Hepatocyte (in vitro differentiated cells): ENCODE results near the gene NR1D2. TPM values are rescaled to one million over a fixed set of nuclear protein-coding genes. Genes with fewer than 3 reads are reported as not detected.

Experiments used
- DNase-seq: peaks from one replicate; pipeline ENCODE4 v3.0.0-alpha.2; 2016; ENCODE audit warnings: low spot score
- H2AFZ ChIP-seq: fragments of 200-600 bp; sonication (generic); 2 replicates; pipeline ENCODE4 v1.6.0; 2016; ENCODE audit warnings: antibody characterized with exemption, mild to moderate bottlenecking
- H3K27ac ChIP-seq: fragments of 200-600 bp; sonication (generic); 2 replicates; pipeline ENCODE4 v1.5.1; 2016; ENCODE audit warnings: mild to moderate bottlenecking
- H3K27me3 ChIP-seq: fragments of 200-600 bp; sonication (generic); 2 replicates; pipeline ENCODE4 v1.6.1; 2016
- H3K36me3 ChIP-seq: fragments of 200-600 bp; sonication (generic); replicated peaks from 2 replicates; pipeline ENCODE4 v1.5.1; 2016; ENCODE audit warnings: low read depth; ENCODE audit not compliant: insufficient read depth
- H3K4me1 ChIP-seq: fragments of 200-600 bp; sonication (generic); 2 replicates; pipeline ENCODE4 v1.5.1; 2016; ENCODE audit warnings: mild to moderate bottlenecking, moderate library complexity; ENCODE audit not compliant: insufficient read depth
- H3K4me2 ChIP-seq: fragments of 200-600 bp; sonication (generic); 2 replicates; pipeline ENCODE4 v1.6.0; 2016
- H3K4me3 ChIP-seq: fragments of 200-600 bp; sonication (generic); 2 replicates; pipeline ENCODE4 v1.5.1; 2016; ENCODE audit warnings: mild to moderate bottlenecking
- H3K79me2 ChIP-seq: fragments of 200-600 bp; sonication (generic); 2 replicates; pipeline ENCODE4 v1.6.0; 2017; ENCODE audit warnings: mild to moderate bottlenecking
- H3K9me2 ChIP-seq: fragments of 200-600 bp; sonication (generic); replicated peaks from 2 replicates; pipeline ENCODE4 v1.6.0; 2017; ENCODE audit warnings: mild to moderate bottlenecking; ENCODE audit not compliant: insufficient read depth
- H3K9me3 ChIP-seq: fragments of 200-600 bp; sonication (generic); 2 replicates; pipeline ENCODE4 v1.5.1; 2016; ENCODE audit warnings: low read depth, mild to moderate bottlenecking
- H4K20me1 ChIP-seq: fragments of 200-600 bp; sonication (generic); 2 replicates; pipeline ENCODE4 v1.6.0; 2016; ENCODE audit warnings: mild to moderate bottlenecking; ENCODE audit not compliant: insufficient read depth, poor library complexity, severe bottlenecking
- EZH2 ChIP-seq: fragments of 200-600 bp; sonication (generic); IDR thresholded peaks from 2 replicates; pipeline ENCODE4 v1.6.1; 2016; ENCODE audit warnings: antibody characterized with exemption, mild to moderate bottlenecking, borderline replicate concordance
- EZH2phosphoT487 ChIP-seq: fragments of 200-600 bp; sonication (generic); IDR thresholded peaks from one replicate; pipeline ENCODE4 v1.6.1; 2018; ENCODE audit warnings: antibody characterized with exemption, mild to moderate bottlenecking, low read depth, moderate library complexity; ENCODE audit not compliant: unreplicated experiment, severe bottlenecking
- WGBS: methylation state at CpG from one replicate; pipeline ENCODE4 v1.1.6; 2016; ENCODE audit warnings: low lambda C conversion rate; ENCODE audit errors: missing lambda C conversion rate; 5-methylcytosine and 5-hydroxymethylcytosine counted together
- polyA plus RNA-seq: library from polyadenylated mRNA; unstranded; fragments of >200 nt; fragmentation: Nextera tagmentation; extraction: Ambion mirVana; gene quantifications from 2 replicates; pipeline ENCODE4 v1.2.1, GENCODE V29; 2016
- total RNA-seq: library from RNA; depleted of rRNA; stranded (reverse); fragments of >200 nt; gene quantifications from 2 replicates; pipeline ENCODE4 v1.2.3, GENCODE V29; 2014
- TF ChIP-seq, protein P1 (sequence below): fragments of 200-600 bp; sonication (generic); IDR thresholded peaks from 2 replicates; pipeline ENCODE4 v1.5.1; 2016; ENCODE audit warnings: antibody characterized with exemption, mild to moderate bottlenecking; ENCODE audit not compliant: poor library complexity

The NR1D2 gene
- total and polyA plus RNA-seq, 2 experiments from 2014 or later = 6.8 to 18.3 TPM

DNA sequence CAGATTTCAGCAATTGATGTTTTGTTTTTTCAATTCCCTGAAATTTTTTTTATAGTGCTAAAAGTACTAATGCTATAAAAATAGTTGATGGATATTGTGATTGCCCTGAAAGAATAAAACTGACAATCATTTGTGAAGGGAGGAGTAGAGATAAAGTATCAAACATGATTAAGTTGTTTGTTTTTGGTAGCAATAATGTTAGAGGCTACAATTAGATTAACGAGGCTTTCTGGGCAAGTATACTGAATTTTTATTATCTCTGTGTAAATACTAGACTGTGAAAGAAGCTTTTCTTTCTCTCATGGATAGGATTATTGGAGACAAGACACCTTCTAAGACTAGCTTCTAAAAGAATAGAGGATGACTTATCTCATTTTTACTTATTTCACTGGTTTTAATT lies 15.6 kb downstream of the NR1D2 start:
- H3K27me3 ChIP-seq = no peaks in the 10 kb centered on the region
- peaks cover 4% of the 10 kb centered on the region for H3K79me2 ChIP-seq
- H3K27ac ChIP-seq = no peak overlapping the region
- no peak overlapping the region for H3K4me2 ChIP-seq
- no peaks in the 10 kb centered on the region for H3K9me2 ChIP-seq
- TF ChIP-seq EZH2phosphoT487 (no peak), EZH2 (no peak)
- TF ChIP-seq, protein P1, sequence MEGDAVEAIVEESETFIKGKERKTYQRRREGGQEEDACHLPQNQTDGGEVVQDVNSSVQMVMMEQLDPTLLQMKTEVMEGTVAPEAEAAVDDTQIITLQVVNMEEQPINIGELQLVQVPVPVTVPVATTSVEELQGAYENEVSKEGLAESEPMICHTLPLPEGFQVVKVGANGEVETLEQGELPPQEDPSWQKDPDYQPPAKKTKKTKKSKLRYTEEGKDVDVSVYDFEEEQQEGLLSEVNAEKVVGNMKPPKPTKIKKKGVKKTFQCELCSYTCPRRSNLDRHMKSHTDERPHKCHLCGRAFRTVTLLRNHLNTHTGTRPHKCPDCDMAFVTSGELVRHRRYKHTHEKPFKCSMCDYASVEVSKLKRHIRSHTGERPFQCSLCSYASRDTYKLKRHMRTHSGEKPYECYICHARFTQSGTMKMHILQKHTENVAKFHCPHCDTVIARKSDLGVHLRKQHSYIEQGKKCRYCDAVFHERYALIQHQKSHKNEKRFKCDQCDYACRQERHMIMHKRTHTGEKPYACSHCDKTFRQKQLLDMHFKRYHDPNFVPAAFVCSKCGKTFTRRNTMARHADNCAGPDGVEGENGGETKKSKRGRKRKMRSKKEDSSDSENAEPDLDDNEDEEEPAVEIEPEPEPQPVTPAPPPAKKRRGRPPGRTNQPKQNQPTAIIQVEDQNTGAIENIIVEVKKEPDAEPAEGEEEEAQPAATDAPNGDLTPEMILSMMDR = no peak
- no peak overlapping the region for H3K4me3 ChIP-seq
- no peak overlapping the region for H2AFZ ChIP-seq
- H3K9me3 ChIP-seq = no peaks in the 10 kb centered on the region
- no peaks in the 10 kb centered on the region for H3K36me3 ChIP-seq
- WGBS = 51% methylated on average over 1 of the region's 1 CpG
- no peaks in the 10 kb centered on the region for H4K20me1 ChIP-seq
- H3K4me1 ChIP-seq = peaks cover 7% of the 10 kb centered on the region
- no peak for DNase-seq

DNA sequence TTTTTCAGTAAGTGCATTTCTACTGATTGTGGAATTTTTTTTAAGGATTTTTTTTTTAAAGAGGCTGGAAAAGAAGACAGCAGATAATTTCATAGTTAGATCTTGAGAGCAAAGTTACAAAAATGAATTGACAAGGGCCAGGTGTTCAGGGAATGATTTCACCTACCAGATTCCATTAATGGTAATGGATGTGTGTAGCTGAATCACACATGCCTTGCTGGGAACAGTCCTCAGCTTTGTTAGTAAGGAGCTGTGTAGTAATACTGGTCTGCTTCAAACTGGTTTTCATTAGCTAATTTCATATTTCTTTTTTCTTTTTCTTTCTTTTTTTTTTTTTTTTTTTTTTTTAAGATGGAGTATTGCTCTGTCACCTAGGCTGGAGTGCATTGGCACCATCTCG lies 16.0 kb downstream of the NR1D2 start:
- TF ChIP-seq EZH2 (no peak), EZH2phosphoT487 (no peak)
- TF ChIP-seq, protein P1 = no peak
- Histone ChIP-seq H3K4me2 (no peak overlapping the region), H3K9me3 (no peaks in the 10 kb centered on the region), H3K36me3 (no peaks in the 10 kb centered on the region), H3K79me2 (peaks cover 2% of the 10 kb centered on the region), H3K4me3 (no peak overlapping the region), H4K20me1 (no peaks in the 10 kb centered on the region), H3K27ac (no peak overlapping the region), H3K27me3 (no peaks in the 10 kb centered on the region), H3K4me1 (peaks cover 7% of the 10 kb centered on the region), H2AFZ (no peak overlapping the region), H3K9me2 (no peaks in the 10 kb centered on the region)
- no peak for DNase-seq
- 100% methylated on average over 1 of the region's 1 CpG for WGBS

DNA sequence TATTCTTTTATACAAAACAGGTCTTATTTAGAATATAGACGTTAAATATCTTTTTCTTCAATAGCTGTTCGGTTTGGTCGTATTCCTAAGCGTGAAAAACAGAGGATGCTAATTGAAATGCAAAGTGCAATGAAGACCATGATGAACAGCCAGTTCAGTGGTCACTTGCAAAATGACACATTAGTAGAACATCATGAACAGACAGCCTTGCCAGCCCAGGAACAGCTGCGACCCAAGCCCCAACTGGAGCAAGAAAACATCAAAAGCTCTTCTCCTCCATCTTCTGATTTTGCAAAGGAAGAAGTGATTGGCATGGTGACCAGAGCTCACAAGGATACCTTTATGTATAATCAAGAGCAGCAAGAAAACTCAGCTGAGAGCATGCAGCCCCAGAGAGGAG lies 16.8 kb downstream of the NR1D2 start:
- no peak for DNase-seq
- 97% methylated on average over 5 of the region's 5 CpGs for WGBS
- H3K4me1 ChIP-seq = peaks cover 7% of the 10 kb centered on the region
- no peaks in the 10 kb centered on the region for H4K20me1 ChIP-seq
- H3K9me3 ChIP-seq = no peaks in the 10 kb centered on the region
- H3K9me2 ChIP-seq = no peaks in the 10 kb centered on the region
- H2AFZ ChIP-seq = no peak overlapping the region
- no peak overlapping the region for H3K4me2 ChIP-seq
- H3K27me3 ChIP-seq = no peaks in the 10 kb centered on the region
- H3K27ac ChIP-seq = no peak overlapping the region
- H3K4me3 ChIP-seq = no peak overlapping the region
- TF ChIP-seq EZH2phosphoT487 (no peak), EZH2 (no peak)
- TF ChIP-seq, protein P1 = no peak
- no peaks in the 10 kb centered on the region for H3K36me3 ChIP-seq
- H3K79me2 ChIP-seq = peaks cover 2% of the 10 kb centered on the region
